ENCODE measurements around the gene ZNF559. TPM values are rescaled to one million over a fixed set of nuclear protein-coding genes. Genes with fewer than 3 reads are reported as not detected.

The ZNF559 gene
- total and polyA plus RNA-seq, 2 of the 8 experiments (the other 6 are each of a cell fraction or from before 2014, with no cell fraction given), result 10.2 to 17.6 TPM

DNA sequence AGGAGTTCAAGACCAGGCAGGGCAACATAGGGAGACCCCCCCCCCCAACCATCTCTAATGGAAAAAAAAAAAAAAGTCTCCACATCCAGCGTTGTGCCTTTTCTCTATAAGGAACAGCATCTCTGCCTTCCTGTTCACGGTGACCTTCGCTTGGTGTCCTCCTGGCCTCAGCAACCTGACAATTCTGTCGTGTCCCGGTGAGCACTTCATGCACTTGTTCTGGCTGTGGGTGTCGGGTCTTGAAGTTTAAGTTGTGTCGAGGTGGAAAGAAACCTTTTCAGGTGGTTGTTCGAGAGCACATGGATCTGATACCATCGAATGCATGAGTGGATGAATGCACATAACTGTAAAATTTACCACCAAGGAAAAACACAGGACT is 594 bp downstream of the ZNF559 start:
- H2BK20ac ChIP-seq (ENCODE audit: low read length), result no peak overlapping the region
- H3K4me3 ChIP-seq (ENCODE audit: extremely low read depth in 1 of 4, insufficient read depth in 2 of 4, low read depth in 3 of 4, low read length in 4 of 4), result peak overlapping the region; percentile 71 to 88 (median 75)
- 60% methylated on average over 9 of the region's 9 CpGs; no CpG with 5 or more reads in 1 of the 2 experiments for WGBS, 2 experiments (ENCODE audit: extremely low coverage in 1 of 2, insufficient coverage in 1 of 2, insufficient read length in 1 of 2, insufficient replicate concordance in 2 of 2, low coverage in 1 of 2, low lambda C conversion rate in 2 of 2, missing lambda C conversion rate in 1 of 2)
- no peak overlapping the region for H3K23ac ChIP-seq (ENCODE audit: insufficient read length)
- no peak overlapping the region for H2BK120ac ChIP-seq (replicated peaks; ENCODE audit: low read depth, low read length)
- H4K20me1 ChIP-seq (replicated peaks in 1 of 2; ENCODE audit: control insufficient read depth in 1 of 2, insufficient read depth in 2 of 2, low read length in 2 of 2), result no peaks in the 10 kb centered on the region
- H3K79me2 ChIP-seq (ENCODE audit: control insufficient read depth in 1 of 2, insufficient read depth in 2 of 2, low read length in 2 of 2), result peaks cover 6 to 36% of the 10 kb centered on the region in 2 experiments
- H2AFZ ChIP-seq (ENCODE audit: low read length), result no peak overlapping the region
- no peak for FAIRE-seq
- no peaks in the 10 kb centered on the region for H3K23me2 ChIP-seq (ENCODE audit: low read depth, low read length)
- DNase-seq (ENCODE audit: low read depth in 1 of 2, low spot score in 2 of 2), result no peak
- no peak overlapping the region for H2AK5ac ChIP-seq (ENCODE audit: low read depth, low read length)
- H3K36me3 ChIP-seq (ENCODE audit: control insufficient read depth in 2 of 4, insufficient read depth in 4 of 4, low read length in 3 of 4), result peaks cover 0 to 15% (median 7%) of the 10 kb centered on the region in 4 experiments; a peak in 4 of 8 replicates
- peak overlapping the region; percentile 56 for H4K91ac ChIP-seq (replicated peaks; ENCODE audit: insufficient read length, low read length)
- peak overlapping the region; percentile 67 to 74 for H3K4me2 ChIP-seq (ENCODE audit: insufficient read depth in 1 of 2, low read depth in 2 of 2, low read length in 2 of 2)
- H3K27ac ChIP-seq (ENCODE audit: low read depth, low read length), result no peak overlapping the region; the same call in 1 of the 2 replicates
- 0 out of 2 replicates have a peak, but pooled peaks have one; percentile 29 for TF ChIP-seq KDM1A (IDR thresholded peaks at IDR 0.05; ENCODE audit: borderline replicate concordance, low read length)
- no peak for TF ChIP-seq SIX5 (IDR thresholded peaks at IDR 0.05; ENCODE audit: low read depth, low read length)
- no peaks in the 10 kb centered on the region; a peak in 2 of 7 replicates for H3K4me1 ChIP-seq (replicated peaks in 1 of 4; ENCODE audit: control insufficient read depth in 3 of 4, insufficient read depth in 4 of 4, low read length in 3 of 4)
- H2BK5ac ChIP-seq (ENCODE audit: low read depth, low read length), result no peak overlapping the region
- peaks cover 3% of the 10 kb centered on the region; the same call in 1 of the 2 replicates for H3K79me1 ChIP-seq (ENCODE audit: low read depth, low read length)
- peak overlapping the region; percentile 91 for H4K5ac ChIP-seq (ENCODE audit: insufficient read length, low read depth, low read length)
- POLR2A ChIA-PET (ENCODE audit: partially characterized antibody), result interaction anchor here (0.6 kb wide), 1 partner anchor 152 kb away, joined by 3 read pairs; no protein-coding TSS in a partner anchor
- H3K27me3 ChIP-seq (replicated peaks in 1 of 4; ENCODE audit: control insufficient read depth in 3 of 4, extremely low read depth in 1 of 4, insufficient read depth in 3 of 4, low read length in 3 of 4), result no peaks in the 10 kb centered on the region
- no peak overlapping the region for H2BK15ac ChIP-seq (ENCODE audit: low read length)
- no peak overlapping the region for H3K14ac ChIP-seq (ENCODE audit: insufficient read length)
- CTCF ChIA-PET (ENCODE audit: partially characterized antibody), result no interaction called here
- peak overlapping the region; percentile 82 for H3K56ac ChIP-seq (replicated peaks; ENCODE audit: insufficient read length, low read depth, low read length)
- H4K8ac ChIP-seq (ENCODE audit: extremely low read depth, insufficient read depth, low read length), result peak overlapping the region; percentile 90
- no peak overlapping the region for H3K18ac ChIP-seq (ENCODE audit: extremely low read depth, low read length)
- H3K4ac ChIP-seq (replicated peaks; ENCODE audit: insufficient read length, low read depth, low read length), result no peak overlapping the region
- peak overlapping the region; percentile 42 to 85 (median 70); a peak in 6 of 7 replicates for H3K9ac ChIP-seq (replicated peaks in 1 of 4; ENCODE audit: extremely low read depth in 1 of 4, low read depth in 3 of 4, low read length in 3 of 4)
- peaks cover 20 to 30% of the 10 kb centered on the region in 2 experiments; a peak in 3 of 4 replicates for H3K9me3 ChIP-seq (ENCODE audit: insufficient read depth in 2 of 2, low read depth in 1 of 2, low read length in 1 of 2)
- no peak overlapping the region for H2BK12ac ChIP-seq (ENCODE audit: low read depth, low read length)

Data from H1 (cell line).